ENCODE data around the gene CERCAM.
"Not testable (repeated sequence)": the region's sequence is repeated elsewhere in the genome, so short reads cannot be mapped to it uniquely, and the experiment has no call there.

The CERCAM gene

GRCh38 chr9:128393970-128394369 is 26.7 kb upstream of the CERCAM start:
- no peak for DNase-seq

- DNase-seq, result no peak
Observed at GRCh38 chr9:128394379-128395168, 26.1 kb upstream of the CERCAM start.

- no peak for DNase-seq
Observed at GRCh38 chr9:128396970-128397613, 23.6 kb upstream of the CERCAM start.

- DNase-seq, result no peak
Observed at GRCh38 chr9:128397831-128398230, 22.8 kb upstream of the CERCAM start.

- no peak for DNase-seq
Observed at GRCh38 chr9:128399861-128400260, 20.8 kb upstream of the CERCAM start.

- no peak for DNase-seq
Observed at GRCh38 chr9:128404560-128404959, 16.1 kb upstream of the CERCAM start.

GRCh38 chr9:128405077-128405779 is 15.4 kb upstream of the CERCAM start:
- no peak for DNase-seq

- DNase-seq, result no peak
Observed at GRCh38 chr9:128405780-128406171, 14.9 kb upstream of the CERCAM start.

- DNase-seq, result no peak
Observed at GRCh38 chr9:128406848-128407391, 13.7 kb upstream of the CERCAM start.

- no peak for DNase-seq
Observed at GRCh38 chr9:128408963-128409431, 11.7 kb upstream of the CERCAM start.

- DNase-seq, result no peak
Observed at GRCh38 chr9:128409450-128409849, 11.2 kb upstream of the CERCAM start.

GRCh38 chr9:128409978-128410377 is 10.7 kb upstream of the CERCAM start:
- no peak for DNase-seq

GRCh38 chr9:128411364-128412119 is 9.1 kb upstream of the CERCAM start:
- no peak for DNase-seq

- DNase-seq, result no peak
Observed at GRCh38 chr9:128412120-128412790, 8.4 kb upstream of the CERCAM start.

GRCh38 chr9:128413728-128414127 is 6.9 kb upstream of the CERCAM start:
- DNase-seq, result not testable (repeated sequence)

GRCh38 chr9:128414461-128414860 is 6.2 kb upstream of the CERCAM start:
- DNase-seq, result no peak

- no peak for DNase-seq
Observed at GRCh38 chr9:128415281-128415680, 5.4 kb upstream of the CERCAM start.

GRCh38 chr9:128416014-128416413 is 4.6 kb upstream of the CERCAM start:
- no peak for DNase-seq

- no peak for DNase-seq
Observed at GRCh38 chr9:128416432-128417019, 4.1 kb upstream of the CERCAM start.

- DNase-seq, result no peak
Observed at GRCh38 chr9:128419061-128419925, 1.4 kb upstream of the CERCAM start.

Measured in NCI-H1436 treated with DMSO at 0.1 percent for 48 hours (cell line).